ENCODE data around the gene LRRFIP1. TPM values are rescaled to one million over a fixed set of nuclear protein-coding genes. Genes with fewer than 3 reads are reported as not detected.

Gene LRRFIP1
- total and polyA plus RNA-seq, 2 of the 13 experiments (the other 11 are each of a cell fraction or from before 2014, with no cell fraction given) = 15.9 to 40.5 TPM

DNA sequence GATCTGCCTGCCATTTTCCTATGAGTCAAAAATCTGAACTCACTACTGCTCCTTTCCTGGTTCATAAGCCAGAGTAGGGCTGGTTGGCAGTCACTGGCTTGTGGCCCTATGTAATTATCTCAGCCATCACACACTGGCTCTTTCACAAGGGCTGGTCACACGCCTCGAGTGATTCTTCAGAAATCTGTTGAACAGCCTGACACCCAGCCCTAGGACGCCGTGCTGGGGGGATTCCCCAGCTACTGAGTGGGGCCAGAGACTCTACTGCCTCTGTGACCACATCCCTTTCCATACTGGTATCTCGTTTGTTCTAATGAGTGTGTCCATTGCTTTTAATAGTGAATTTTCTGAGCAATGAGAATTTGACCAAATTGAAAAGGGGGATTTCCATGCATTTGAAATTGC, 125.4 kb downstream of the LRRFIP1 start (continued):
- TF ChIP-seq SNAPC2 (CRISPR knock-in tag; IDR thresholded peaks at IDR 0.05) = no peak
- no peak for TF ChIP-seq PAX8 (CRISPR knock-in tag; IDR thresholded peaks at IDR 0.05; ENCODE audit: borderline replicate concordance)
- TF ChIP-seq, protein P1, sequence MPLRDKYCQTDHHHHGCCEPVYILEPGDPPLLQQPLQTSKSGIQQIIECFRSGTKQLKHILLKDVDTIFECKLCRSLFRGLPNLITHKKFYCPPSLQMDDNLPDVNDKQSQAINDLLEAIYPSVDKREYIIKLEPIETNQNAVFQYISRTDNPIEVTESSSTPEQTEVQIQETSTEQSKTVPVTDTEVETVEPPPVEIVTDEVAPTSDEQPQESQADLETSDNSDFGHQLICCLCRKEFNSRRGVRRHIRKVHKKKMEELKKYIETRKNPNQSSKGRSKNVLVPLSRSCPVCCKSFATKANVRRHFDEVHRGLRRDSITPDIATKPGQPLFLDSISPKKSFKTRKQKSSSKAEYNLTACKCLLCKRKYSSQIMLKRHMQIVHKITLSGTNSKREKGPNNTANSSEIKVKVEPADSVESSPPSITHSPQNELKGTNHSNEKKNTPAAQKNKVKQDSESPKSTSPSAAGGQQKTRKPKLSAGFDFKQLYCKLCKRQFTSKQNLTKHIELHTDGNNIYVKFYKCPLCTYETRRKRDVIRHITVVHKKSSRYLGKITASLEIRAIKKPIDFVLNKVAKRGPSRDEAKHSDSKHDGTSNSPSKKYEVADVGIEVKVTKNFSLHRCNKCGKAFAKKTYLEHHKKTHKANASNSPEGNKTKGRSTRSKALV (CRISPR knock-in tag; IDR thresholded peaks at IDR 0.05) = no peak
- no peak for TF ChIP-seq CHD4 (IDR thresholded peaks at IDR 0.05; ENCODE audit: borderline replicate concordance, low read length)

DNA sequence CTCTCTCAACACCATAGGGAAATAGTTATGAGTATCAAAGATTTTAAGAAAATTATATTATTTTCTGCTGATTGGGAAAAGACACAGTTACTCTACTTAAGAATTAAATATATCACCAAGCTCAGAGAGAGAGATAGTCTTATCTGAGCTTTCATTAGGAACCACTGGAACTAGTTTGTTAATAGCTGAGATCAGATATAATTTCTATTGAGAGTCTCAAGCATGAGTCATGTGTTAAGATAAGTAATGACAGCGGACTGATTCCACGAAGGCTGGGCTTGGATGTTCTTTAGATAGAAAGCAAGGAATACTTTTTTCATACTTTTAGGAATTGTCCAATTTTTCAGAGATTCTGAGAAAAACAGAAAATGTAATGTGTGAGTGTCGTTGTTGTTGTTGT, 126.8 kb downstream of the LRRFIP1 start:
- WGBS (ENCODE audit: low lambda C conversion rate) = 97% methylated on average over 3 of the region's 3 CpGs
- H2AFZ ChIP-seq (ENCODE audit: low read length) = no peak overlapping the region
- no peaks in the 10 kb centered on the region for H3K27me3 ChIP-seq (ENCODE audit: control insufficient read depth in 1 of 2, insufficient read depth in 2 of 2, low read length in 2 of 2)
- no peaks in the 10 kb centered on the region for H3K4me1 ChIP-seq (ENCODE audit: insufficient read depth, low read length)
- DNase-seq (ENCODE audit: low spot score) (no peak), ATAC-seq (no peak), FAIRE-seq (no peak)
- H3K9ac ChIP-seq (ENCODE audit: insufficient read depth, low read depth, low read length) = no peak overlapping the region
- H4K20me1 ChIP-seq (ENCODE audit: insufficient read depth, low read length) = no peaks in the 10 kb centered on the region
- H3K27ac ChIP-seq (ENCODE audit: extremely low read length, insufficient read depth, low read length) = no peak overlapping the region
- no peak overlapping the region for H3K4me3 ChIP-seq (replicated peaks in 1 of 3; ENCODE audit: insufficient read depth in 1 of 3, low read depth in 2 of 3, low read length in 3 of 3)
- in situ Hi-C loops (cut with HindIII; ENCODE audit: extremely low pct_ligation_motif_present, low pct_unique_long_range_greater_than_20kb) = no loop called here
- ChIA-PET CTCF (ENCODE audit: low intra/inter-chr PET ratio, low total read pairs) (no interaction called here), POLR2A (no interaction called here)
- no TSS peak for BruUV-seq (replicated peaks)
- H3K36me3 ChIP-seq (replicated peaks in 1 of 2; ENCODE audit: control insufficient read depth in 1 of 2, insufficient read depth in 2 of 2, low read length in 2 of 2) = peaks cover 27 to 68% of the 10 kb centered on the region in 2 experiments
- H3K4me2 ChIP-seq (ENCODE audit: low read depth, low read length) = no peak overlapping the region
- intact Hi-C loops (cut with micrococcal nuclease; ENCODE audit: unreplicated experiment) = no loop called here
- no peaks in the 10 kb centered on the region for H3K9me3 ChIP-seq (ENCODE audit: low read length)
- no peak for TF ChIP-seq MLLT10 (CRISPR knock-in tag; IDR thresholded peaks at IDR 0.05)
- no peak for TF ChIP-seq BRCA1 (CRISPR knock-in tag; IDR thresholded peaks at IDR 0.05)
- TF ChIP-seq, protein P2, sequence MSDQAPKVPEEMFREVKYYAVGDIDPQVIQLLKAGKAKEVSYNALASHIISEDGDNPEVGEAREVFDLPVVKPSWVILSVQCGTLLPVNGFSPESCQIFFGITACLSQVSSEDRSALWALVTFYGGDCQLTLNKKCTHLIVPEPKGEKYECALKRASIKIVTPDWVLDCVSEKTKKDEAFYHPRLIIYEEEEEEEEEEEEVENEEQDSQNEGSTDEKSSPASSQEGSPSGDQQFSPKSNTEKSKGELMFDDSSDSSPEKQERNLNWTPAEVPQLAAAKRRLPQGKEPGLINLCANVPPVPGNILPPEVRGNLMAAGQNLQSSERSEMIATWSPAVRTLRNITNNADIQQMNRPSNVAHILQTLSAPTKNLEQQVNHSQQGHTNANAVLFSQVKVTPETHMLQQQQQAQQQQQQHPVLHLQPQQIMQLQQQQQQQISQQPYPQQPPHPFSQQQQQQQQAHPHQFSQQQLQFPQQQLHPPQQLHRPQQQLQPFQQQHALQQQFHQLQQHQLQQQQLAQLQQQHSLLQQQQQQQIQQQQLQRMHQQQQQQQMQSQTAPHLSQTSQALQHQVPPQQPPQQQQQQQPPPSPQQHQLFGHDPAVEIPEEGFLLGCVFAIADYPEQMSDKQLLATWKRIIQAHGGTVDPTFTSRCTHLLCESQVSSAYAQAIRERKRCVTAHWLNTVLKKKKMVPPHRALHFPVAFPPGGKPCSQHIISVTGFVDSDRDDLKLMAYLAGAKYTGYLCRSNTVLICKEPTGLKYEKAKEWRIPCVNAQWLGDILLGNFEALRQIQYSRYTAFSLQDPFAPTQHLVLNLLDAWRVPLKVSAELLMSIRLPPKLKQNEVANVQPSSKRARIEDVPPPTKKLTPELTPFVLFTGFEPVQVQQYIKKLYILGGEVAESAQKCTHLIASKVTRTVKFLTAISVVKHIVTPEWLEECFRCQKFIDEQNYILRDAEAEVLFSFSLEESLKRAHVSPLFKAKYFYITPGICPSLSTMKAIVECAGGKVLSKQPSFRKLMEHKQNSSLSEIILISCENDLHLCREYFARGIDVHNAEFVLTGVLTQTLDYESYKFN (CRISPR knock-in tag; conservative IDR thresholded peaks at IDR 0.05) = no peak
- no peak for TF ChIP-seq KLF6 (CRISPR knock-in tag; IDR thresholded peaks at IDR 0.05)
- TF ChIP-seq GPN1 (CRISPR knock-in tag; IDR thresholded peaks at IDR 0.05; ENCODE audit: borderline replicate concordance) = no peak
- TF ChIP-seq SIN3B (IDR thresholded peaks at IDR 0.05; ENCODE audit: low read length) = no peak
- TF ChIP-seq NFE2L2 (IDR thresholded peaks at IDR 0.05; ENCODE audit: low read length) = no peak
- TF ChIP-seq MAFK (conservative IDR thresholded peaks at IDR 0.05 in 1 of 2, IDR thresholded peaks at IDR 0.05 in 1 of 2; ENCODE audit: low read length in 2 of 2) = no peak
- TF ChIP-seq, protein P3, sequence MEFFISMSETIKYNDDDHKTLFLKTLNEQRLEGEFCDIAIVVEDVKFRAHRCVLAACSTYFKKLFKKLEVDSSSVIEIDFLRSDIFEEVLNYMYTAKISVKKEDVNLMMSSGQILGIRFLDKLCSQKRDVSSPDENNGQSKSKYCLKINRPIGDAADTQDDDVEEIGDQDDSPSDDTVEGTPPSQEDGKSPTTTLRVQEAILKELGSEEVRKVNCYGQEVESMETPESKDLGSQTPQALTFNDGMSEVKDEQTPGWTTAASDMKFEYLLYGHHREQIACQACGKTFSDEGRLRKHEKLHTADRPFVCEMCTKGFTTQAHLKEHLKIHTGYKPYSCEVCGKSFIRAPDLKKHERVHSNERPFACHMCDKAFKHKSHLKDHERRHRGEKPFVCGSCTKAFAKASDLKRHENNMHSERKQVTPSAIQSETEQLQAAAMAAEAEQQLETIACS (CRISPR knock-in tag; IDR thresholded peaks at IDR 0.05) = no peak
- TF ChIP-seq ZNF746 (CRISPR knock-in tag; IDR thresholded peaks at IDR 0.05) = no peak
- TF ChIP-seq TCF7 (IDR thresholded peaks at IDR 0.05; ENCODE audit: low read depth) = no peak
- TF ChIP-seq BRD4 (CRISPR knock-in tag; IDR thresholded peaks at IDR 0.05) = no peak
- no peak for TF ChIP-seq ZNF839 (CRISPR knock-in tag; IDR thresholded peaks at IDR 0.05; ENCODE audit: borderline replicate concordance)
- TF ChIP-seq, protein P4, sequence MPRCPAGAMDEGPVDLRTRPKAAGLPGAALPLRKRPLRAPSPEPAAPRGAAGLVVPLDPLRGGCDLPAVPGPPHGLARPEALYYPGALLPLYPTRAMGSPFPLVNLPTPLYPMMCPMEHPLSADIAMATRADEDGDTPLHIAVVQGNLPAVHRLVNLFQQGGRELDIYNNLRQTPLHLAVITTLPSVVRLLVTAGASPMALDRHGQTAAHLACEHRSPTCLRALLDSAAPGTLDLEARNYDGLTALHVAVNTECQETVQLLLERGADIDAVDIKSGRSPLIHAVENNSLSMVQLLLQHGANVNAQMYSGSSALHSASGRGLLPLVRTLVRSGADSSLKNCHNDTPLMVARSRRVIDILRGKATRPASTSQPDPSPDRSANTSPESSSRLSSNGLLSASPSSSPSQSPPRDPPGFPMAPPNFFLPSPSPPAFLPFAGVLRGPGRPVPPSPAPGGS (CRISPR knock-in tag; IDR thresholded peaks at IDR 0.05) = no peak
- no peaks in the 10 kb centered on the region for H3K79me2 ChIP-seq (ENCODE audit: insufficient read depth, low read length)

Data from HepG2 (cell line).